ENCODE data around the gene IRX4.

DNA sequence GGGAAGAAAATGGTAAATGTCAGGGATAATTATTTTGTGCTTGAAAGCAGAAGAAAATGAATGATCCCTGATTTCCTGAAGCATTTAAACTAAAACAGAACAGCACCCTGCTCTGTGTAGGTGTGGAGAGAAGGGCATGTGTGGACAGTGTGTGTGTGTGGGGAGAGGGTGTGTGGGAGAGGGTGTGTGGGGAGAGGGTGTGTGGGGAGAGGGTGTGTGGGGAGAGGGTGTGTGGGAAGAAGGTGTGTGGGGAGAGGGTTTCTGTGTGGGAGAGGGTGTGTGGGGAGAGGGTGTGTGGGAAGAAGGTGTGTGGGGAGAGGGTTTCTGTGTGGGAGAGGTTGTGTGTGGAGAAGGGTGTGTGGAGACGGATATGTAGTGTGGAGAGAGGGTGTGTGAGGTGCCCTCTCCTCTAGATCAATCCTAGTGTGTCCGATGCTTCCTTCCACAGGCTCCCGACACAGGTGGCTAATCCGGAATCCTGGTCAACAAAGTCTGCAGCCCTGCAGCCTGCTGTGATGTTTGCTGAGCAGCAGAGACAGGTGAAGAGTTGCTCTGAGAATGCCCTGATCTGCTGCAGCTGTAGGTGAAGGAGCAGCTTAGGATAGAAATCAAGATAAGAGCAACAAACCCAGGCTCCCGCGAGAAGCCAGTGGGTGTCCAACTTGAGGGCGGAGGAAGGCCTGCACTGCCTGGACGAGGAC, 15.5 kb downstream of the IRX4 start:
- TF ChIP-seq, protein P1, sequence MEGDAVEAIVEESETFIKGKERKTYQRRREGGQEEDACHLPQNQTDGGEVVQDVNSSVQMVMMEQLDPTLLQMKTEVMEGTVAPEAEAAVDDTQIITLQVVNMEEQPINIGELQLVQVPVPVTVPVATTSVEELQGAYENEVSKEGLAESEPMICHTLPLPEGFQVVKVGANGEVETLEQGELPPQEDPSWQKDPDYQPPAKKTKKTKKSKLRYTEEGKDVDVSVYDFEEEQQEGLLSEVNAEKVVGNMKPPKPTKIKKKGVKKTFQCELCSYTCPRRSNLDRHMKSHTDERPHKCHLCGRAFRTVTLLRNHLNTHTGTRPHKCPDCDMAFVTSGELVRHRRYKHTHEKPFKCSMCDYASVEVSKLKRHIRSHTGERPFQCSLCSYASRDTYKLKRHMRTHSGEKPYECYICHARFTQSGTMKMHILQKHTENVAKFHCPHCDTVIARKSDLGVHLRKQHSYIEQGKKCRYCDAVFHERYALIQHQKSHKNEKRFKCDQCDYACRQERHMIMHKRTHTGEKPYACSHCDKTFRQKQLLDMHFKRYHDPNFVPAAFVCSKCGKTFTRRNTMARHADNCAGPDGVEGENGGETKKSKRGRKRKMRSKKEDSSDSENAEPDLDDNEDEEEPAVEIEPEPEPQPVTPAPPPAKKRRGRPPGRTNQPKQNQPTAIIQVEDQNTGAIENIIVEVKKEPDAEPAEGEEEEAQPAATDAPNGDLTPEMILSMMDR (IDR thresholded peaks at IDR 0.05 in 8 of 11, conservative IDR thresholded peaks at IDR 0.05 in 3 of 11): no peak
- no peak for TF ChIP-seq POLR2AphosphoS5 (IDR thresholded peaks at IDR 0.05)
- no peak for TF ChIP-seq POLR2A (IDR thresholded peaks at IDR 0.05)

All from spleen (tissue), 7 donors.